Measurements from ENCODE around the gene IPCEF1.

Gene IPCEF1

DNA sequence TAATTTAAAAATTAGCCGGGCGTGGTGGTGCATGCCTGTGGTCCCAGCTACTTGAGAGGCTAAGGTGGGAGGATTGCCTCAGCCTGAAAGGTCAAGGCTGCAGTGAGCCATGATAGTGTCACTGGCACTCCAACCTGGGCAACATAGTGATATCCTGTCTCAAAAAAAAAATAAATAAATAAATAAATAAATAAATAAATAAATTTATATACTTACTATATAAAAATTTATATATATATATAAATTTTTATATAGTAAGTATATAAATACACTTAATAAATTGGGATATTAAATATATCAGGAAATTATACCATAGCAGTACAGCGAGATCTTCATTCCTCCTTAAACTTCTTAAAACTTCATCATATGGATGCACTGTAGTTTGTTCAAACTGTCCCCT is 23.0 kb upstream of the IPCEF1 start:
- DNase-seq (ENCODE audit: low read depth, low spot score): no peak
- TF ChIP-seq, protein P1, sequence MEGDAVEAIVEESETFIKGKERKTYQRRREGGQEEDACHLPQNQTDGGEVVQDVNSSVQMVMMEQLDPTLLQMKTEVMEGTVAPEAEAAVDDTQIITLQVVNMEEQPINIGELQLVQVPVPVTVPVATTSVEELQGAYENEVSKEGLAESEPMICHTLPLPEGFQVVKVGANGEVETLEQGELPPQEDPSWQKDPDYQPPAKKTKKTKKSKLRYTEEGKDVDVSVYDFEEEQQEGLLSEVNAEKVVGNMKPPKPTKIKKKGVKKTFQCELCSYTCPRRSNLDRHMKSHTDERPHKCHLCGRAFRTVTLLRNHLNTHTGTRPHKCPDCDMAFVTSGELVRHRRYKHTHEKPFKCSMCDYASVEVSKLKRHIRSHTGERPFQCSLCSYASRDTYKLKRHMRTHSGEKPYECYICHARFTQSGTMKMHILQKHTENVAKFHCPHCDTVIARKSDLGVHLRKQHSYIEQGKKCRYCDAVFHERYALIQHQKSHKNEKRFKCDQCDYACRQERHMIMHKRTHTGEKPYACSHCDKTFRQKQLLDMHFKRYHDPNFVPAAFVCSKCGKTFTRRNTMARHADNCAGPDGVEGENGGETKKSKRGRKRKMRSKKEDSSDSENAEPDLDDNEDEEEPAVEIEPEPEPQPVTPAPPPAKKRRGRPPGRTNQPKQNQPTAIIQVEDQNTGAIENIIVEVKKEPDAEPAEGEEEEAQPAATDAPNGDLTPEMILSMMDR (IDR thresholded peaks at IDR 0.05; ENCODE audit: low read depth, low read length): no peak
- in situ Hi-C loops (cut with HindIII; ENCODE audit: low sequenced_read_pairs): loop anchor here (25.0 kb wide), 1 partner anchor 217 kb away; no protein-coding TSS in a partner anchor
- H3K4me3 ChIP-seq (ENCODE audit: low read depth, low read length): no peak overlapping the region

DNA sequence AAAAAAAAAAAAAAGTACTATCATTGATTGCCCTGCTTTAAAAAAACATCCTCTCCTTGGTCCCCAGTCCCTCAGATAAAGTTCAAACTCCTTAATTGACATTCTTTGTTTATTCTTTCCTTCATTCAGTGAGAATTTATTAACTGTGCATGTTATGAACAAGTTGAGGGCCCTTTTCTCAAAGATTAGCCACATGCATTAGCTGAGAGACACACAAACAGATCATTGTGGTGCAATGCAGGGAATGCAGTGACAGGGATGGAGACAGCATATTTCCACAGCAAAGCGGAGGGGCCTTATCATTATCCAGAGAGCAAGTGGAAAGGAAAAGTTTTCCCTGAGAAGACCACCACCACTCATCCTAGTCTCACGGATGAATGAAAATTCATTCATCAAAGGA is 21.9 kb upstream of the IPCEF1 start:
- in situ Hi-C loops (cut with HindIII; ENCODE audit: low sequenced_read_pairs): loop anchor here (25.0 kb wide), 1 partner anchor 216 kb away; no protein-coding TSS in a partner anchor
- DNase-seq (ENCODE audit: low read depth, low spot score): no peak
- no peak overlapping the region for H3K4me3 ChIP-seq (ENCODE audit: low read depth, low read length)
- TF ChIP-seq, protein P1 (IDR thresholded peaks at IDR 0.05; ENCODE audit: low read depth, low read length): no peak

DNA sequence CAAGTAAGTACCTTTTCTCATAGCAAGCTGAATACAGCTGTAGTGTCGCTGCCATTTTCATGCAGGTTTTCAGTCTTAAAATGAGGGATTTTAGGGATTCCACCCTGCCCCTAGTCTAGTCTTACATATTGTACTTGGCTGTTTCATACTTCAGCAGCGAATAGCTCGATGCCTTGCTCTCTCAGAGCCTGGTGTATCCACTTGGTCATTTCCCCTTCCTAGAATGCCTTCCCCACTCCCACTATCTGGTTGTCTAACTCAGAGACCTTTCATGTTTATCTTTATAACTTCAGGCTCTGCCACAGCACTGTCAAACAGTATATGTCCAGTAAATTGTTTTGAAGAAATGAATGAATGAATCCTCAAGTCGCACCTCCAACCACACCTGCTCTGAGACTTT is 21.1 kb upstream of the IPCEF1 start:
- no peak overlapping the region for H3K4me3 ChIP-seq (ENCODE audit: low read depth, low read length)
- in situ Hi-C loops (cut with HindIII; ENCODE audit: low sequenced_read_pairs): loop anchor here (25.0 kb wide), 1 partner anchor 215 kb away; no protein-coding TSS in a partner anchor
- TF ChIP-seq, protein P1 (IDR thresholded peaks at IDR 0.05; ENCODE audit: low read depth, low read length): no peak
- DNase-seq (ENCODE audit: low read depth, low spot score): no peak

DNA sequence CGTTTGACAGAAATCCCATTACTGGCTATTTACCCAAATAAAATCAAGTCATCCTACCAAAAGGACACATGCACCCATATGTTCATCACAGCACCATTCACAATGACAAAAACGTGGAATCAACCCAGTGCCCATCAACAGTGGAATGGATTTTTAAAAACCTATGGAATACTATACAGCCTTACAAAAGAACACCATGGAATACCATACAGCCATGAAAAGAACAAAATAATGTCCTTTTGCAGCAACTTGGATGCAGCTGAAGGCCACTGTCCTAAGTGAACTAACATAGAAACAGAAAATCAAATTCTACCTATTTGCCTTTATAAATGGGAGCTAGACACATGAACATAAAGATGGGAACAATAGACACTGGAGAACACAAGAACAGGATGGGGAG is 17.4 kb upstream of the IPCEF1 start:
- H3K4me3 ChIP-seq (ENCODE audit: low read depth, low read length): no peak overlapping the region
- DNase-seq (ENCODE audit: low read depth, low spot score): no peak
- TF ChIP-seq, protein P1 (IDR thresholded peaks at IDR 0.05; ENCODE audit: low read depth, low read length): no peak
- in situ Hi-C loops (cut with HindIII; ENCODE audit: low sequenced_read_pairs): no loop called here

DNA sequence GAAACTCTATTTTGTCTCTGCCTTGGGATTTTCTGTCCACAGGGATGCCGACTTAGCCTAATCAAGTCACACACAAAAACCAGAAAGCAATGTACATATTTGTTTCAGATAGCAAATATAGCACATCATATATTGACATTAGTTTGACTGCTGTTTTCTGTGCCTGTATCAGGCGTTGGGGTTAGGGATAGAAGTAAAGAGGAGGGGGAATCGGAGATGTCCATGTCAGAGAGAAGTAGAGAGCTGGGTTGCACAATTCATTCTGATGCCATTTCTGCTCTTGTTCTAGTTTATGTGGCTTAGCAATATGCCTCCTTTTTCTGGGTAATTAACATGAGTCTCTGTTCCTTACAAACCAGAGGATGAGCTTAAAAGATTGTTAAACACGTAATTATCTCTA is 14.7 kb upstream of the IPCEF1 start:
- H3K4me3 ChIP-seq (ENCODE audit: low read depth, low read length): no peak overlapping the region
- DNase-seq (ENCODE audit: low read depth, low spot score): no peak
- in situ Hi-C loops (cut with HindIII; ENCODE audit: low sequenced_read_pairs): no loop called here
- TF ChIP-seq, protein P1 (IDR thresholded peaks at IDR 0.05; ENCODE audit: low read depth, low read length): no peak

DNA sequence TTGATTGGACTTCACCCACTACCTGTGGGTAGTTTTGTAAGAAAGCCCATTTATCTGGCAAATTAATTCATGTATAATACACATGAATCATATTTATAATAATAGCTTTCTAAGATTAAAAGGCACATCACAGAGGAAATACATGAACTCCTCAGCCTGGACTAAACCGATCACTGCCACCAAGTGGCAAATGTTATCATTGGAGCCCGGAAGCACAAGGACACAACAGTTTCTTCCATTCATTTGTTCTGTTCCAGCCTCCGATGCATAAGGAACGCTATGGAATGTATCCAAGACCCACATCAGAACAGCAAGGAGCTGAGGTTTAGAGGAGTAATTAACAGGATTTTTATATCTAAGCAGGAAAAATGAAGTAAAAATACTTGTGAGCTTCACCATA is 13.9 kb upstream of the IPCEF1 start:
- DNase-seq (ENCODE audit: low read depth, low spot score): peak; percentile 47
- H3K4me3 ChIP-seq (ENCODE audit: low read depth, low read length): no peak overlapping the region
- TF ChIP-seq, protein P1 (IDR thresholded peaks at IDR 0.05; ENCODE audit: low read depth, low read length): peak; percentile 51
- in situ Hi-C loops (cut with HindIII; ENCODE audit: low sequenced_read_pairs): no loop called here
